ENCODE data around the gene STON2.

- no peak for TF ChIP-seq CTCF (conservative IDR thresholded peaks at IDR 0.05; ENCODE audit: low read depth, low read length)
- no peak for TF ChIP-seq EZH2 (IDR thresholded peaks at IDR 0.05; ENCODE audit: low read length, unreplicated experiment)
Measured at GRCh38 chr14:81298911-81299310, 101.2 kb downstream of the STON2 start.
